ENCODE data around the gene COL26A1.

DNA sequence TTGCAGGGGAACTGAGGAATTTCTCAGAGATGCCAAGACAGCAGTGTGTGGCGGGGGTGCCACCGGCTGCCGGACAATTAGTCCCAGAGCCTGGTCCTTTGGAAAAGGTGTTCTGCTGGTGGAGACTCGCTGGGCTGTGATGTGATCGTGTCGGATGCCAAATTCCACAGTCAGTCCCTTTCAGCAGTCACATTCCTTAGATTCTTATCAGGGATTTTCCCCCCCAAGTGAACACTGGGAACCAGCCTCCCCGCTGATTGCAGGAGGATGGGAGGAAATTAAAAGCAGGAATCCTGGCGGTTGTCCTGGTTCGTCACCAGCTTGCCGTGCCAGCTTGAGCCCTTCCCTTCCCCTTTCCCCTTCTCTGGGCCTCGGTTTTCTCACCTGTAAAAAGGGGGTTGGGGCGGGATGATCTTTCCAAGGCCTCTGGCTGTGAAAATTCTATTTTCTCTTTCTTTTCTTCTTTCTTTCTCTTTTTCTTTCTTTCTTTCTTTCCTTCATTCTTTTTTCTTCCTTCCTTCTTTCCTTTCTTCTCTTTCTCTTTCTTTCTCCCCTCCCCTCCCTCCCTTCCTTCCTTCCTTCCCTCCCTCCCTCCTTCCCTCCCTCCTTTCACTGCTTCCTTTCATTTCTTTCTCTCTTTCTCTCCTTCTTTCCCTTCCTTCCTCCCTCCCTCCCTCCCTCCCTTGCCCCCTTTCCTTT lies 39.6 kb downstream of the COL26A1 start:
- TF ChIP-seq, protein P1, sequence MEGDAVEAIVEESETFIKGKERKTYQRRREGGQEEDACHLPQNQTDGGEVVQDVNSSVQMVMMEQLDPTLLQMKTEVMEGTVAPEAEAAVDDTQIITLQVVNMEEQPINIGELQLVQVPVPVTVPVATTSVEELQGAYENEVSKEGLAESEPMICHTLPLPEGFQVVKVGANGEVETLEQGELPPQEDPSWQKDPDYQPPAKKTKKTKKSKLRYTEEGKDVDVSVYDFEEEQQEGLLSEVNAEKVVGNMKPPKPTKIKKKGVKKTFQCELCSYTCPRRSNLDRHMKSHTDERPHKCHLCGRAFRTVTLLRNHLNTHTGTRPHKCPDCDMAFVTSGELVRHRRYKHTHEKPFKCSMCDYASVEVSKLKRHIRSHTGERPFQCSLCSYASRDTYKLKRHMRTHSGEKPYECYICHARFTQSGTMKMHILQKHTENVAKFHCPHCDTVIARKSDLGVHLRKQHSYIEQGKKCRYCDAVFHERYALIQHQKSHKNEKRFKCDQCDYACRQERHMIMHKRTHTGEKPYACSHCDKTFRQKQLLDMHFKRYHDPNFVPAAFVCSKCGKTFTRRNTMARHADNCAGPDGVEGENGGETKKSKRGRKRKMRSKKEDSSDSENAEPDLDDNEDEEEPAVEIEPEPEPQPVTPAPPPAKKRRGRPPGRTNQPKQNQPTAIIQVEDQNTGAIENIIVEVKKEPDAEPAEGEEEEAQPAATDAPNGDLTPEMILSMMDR (IDR thresholded peaks at IDR 0.05): no peak
- no peak for TF ChIP-seq POLR2A (IDR thresholded peaks at IDR 0.05)

Data from lower leg skin (tissue), 3 donors.